ENCODE results near the gene KDELR1. TPM values are rescaled to one million over a fixed set of nuclear protein-coding genes. Genes with fewer than 3 reads are reported as not detected.

KDELR1 gene
- total and polyA plus RNA-seq, 9 of the 15 experiments (the other 6 are each of a cell fraction or from before 2014, with no cell fraction given), result 6.1 to 165 (median 58.5) TPM

- TF ChIP-seq TAF15 (IDR thresholded peaks at IDR 0.05; ENCODE audit: low read depth, low read length) (no peak), ZNF384 (IDR thresholded peaks at IDR 0.05; ENCODE audit: low read depth, low read length) (no peak), IRF1 (CRISPR knock-in tag; IDR thresholded peaks at IDR 0.05; ENCODE audit: borderline replicate concordance) (no peak), SMARCE1 (IDR thresholded peaks at IDR 0.05) (peak; percentile 49; the same call in 1 of the 2 replicates), ZBTB8A (IDR thresholded peaks at IDR 0.05; ENCODE audit: partially characterized antibody) (no peak), ZNF512 (tag; IDR thresholded peaks at IDR 0.05) (no peak), DACH1 (IDR thresholded peaks at IDR 0.05; ENCODE audit: partially characterized antibody) (no peak), HNRNPL (IDR thresholded peaks at IDR 0.05; ENCODE audit: low read depth, low read length) (no peak), PHB2 (IDR thresholded peaks at IDR 0.05; ENCODE audit: low read depth) (no peak), GMEB1 (CRISPR knock-in tag; IDR thresholded peaks at IDR 0.05) (no peak), ZKSCAN8 (CRISPR knock-in tag; IDR thresholded peaks at IDR 0.05) (no peak), ERF (CRISPR knock-in tag; IDR thresholded peaks at IDR 0.05) (no peak), C11orf30 (IDR thresholded peaks at IDR 0.05; ENCODE audit: low read depth) (no peak), XRCC3 (IDR thresholded peaks at IDR 0.05) (no peak), GATA2 (CRISPR knock-in tag; IDR thresholded peaks at IDR 0.05) (peak; percentile 44; the same call in 1 of the 2 replicates), ZNF449 (CRISPR knock-in tag; IDR thresholded peaks at IDR 0.05) (no peak), THAP7 (CRISPR knock-in tag; IDR thresholded peaks at IDR 0.05) (no peak), FIP1L1 (IDR thresholded peaks at IDR 0.05; ENCODE audit: low read depth, low read length, poor library complexity, severe bottlenecking) (no peak), TEAD4 (IDR thresholded peaks at IDR 0.05; ENCODE audit: low read length) (no peak), TEAD4 (CRISPR knock-in tag; IDR thresholded peaks at IDR 0.05; ENCODE audit: borderline replicate concordance) (no peak), HDAC1 (IDR thresholded peaks at IDR 0.05) (no peak), NONO (IDR thresholded peaks at IDR 0.05; ENCODE audit: low read depth in 2 of 2, low read length in 1 of 2) (no peak), KLF16 (IDR thresholded peaks at IDR 0.05) (no peak), PCBP1 (IDR thresholded peaks at IDR 0.05; ENCODE audit: low read depth, low read length, poor library complexity, severe bottlenecking) (no peak)
Observed at GRCh38 chr19:48418317-48419064, 27.1 kb upstream of the KDELR1 start (continued).

Data from K562 (cell line).